Measurements from ENCODE around the gene MCU.
A peak's percentile ranks its signal among the peaks of the same experiment; 100 is the strongest.

MCU gene

GRCh38 chr10:72712136-72712535 lies 20.2 kb downstream of the MCU start:
- H3K27ac ChIP-seq: no peak overlapping the region
- no peak for TF ChIP-seq CTCF (conservative IDR thresholded peaks at IDR 0.05)

GRCh38 chr10:72719941-72720592 lies 28.1 kb downstream of the MCU start:
- TF ChIP-seq CTCF (conservative IDR thresholded peaks at IDR 0.05): no peak
- no peak overlapping the region for H3K27ac ChIP-seq

GRCh38 chr10:72720814-72721660 lies 29.1 kb downstream of the MCU start:
- TF ChIP-seq CTCF (conservative IDR thresholded peaks at IDR 0.05): no peak
- H3K27ac ChIP-seq: no peak overlapping the region

- H3K27ac ChIP-seq: peak overlapping the region; percentile 9; the same call in 1 of the 2 replicates
Measured at GRCh38 chr10:72727130-72727529, 35.2 kb downstream of the MCU start.

GRCh38 chr10:72728462-72728861 lies 36.5 kb downstream of the MCU start:
- H3K27ac ChIP-seq: no peak overlapping the region
- TF ChIP-seq CTCF (conservative IDR thresholded peaks at IDR 0.05): no peak

More at GRCh38 chr10:72727130-72727529, 35.2 kb downstream of the MCU start:
- TF ChIP-seq CTCF (conservative IDR thresholded peaks at IDR 0.05): no peak

GRCh38 chr10:72729528-72729927 lies 37.6 kb downstream of the MCU start:
- H3K27ac ChIP-seq: no peak overlapping the region
- no peak for TF ChIP-seq CTCF (conservative IDR thresholded peaks at IDR 0.05)

- H3K27ac ChIP-seq: no peak overlapping the region
Measured at GRCh38 chr10:72730479-72730878, 38.5 kb downstream of the MCU start.

More at GRCh38 chr10:72730479-72730878, 38.5 kb downstream of the MCU start:
- no peak for TF ChIP-seq CTCF (conservative IDR thresholded peaks at IDR 0.05)

Measured in VCaP (cell line).